Hepatocyte (in vitro differentiated cells): ENCODE data around the gene CDC7.

ENCODE experiments used
- EZH2 ChIP-seq: fragments of 200-600 bp; sonication (generic); IDR thresholded peaks from 2 replicates; pipeline ENCODE4 v1.6.1; 2016; ENCODE audit warnings: antibody characterized with exemption, mild to moderate bottlenecking, borderline replicate concordance
- EZH2phosphoT487 ChIP-seq: fragments of 200-600 bp; sonication (generic); IDR thresholded peaks from one replicate; pipeline ENCODE4 v1.6.1; 2018; ENCODE audit warnings: antibody characterized with exemption, mild to moderate bottlenecking, low read depth, moderate library complexity; ENCODE audit not compliant: unreplicated experiment, severe bottlenecking
- TF ChIP-seq, protein P1 (sequence below): fragments of 200-600 bp; sonication (generic); IDR thresholded peaks from 2 replicates; pipeline ENCODE4 v1.5.1; 2016; ENCODE audit warnings: antibody characterized with exemption, mild to moderate bottlenecking; ENCODE audit not compliant: poor library complexity

GRCh38 chr1:91529856-91530255 is 29.2 kb downstream of the CDC7 start:
- TF ChIP-seq EZH2 (no peak), EZH2phosphoT487 (no peak)
- TF ChIP-seq, protein P1, sequence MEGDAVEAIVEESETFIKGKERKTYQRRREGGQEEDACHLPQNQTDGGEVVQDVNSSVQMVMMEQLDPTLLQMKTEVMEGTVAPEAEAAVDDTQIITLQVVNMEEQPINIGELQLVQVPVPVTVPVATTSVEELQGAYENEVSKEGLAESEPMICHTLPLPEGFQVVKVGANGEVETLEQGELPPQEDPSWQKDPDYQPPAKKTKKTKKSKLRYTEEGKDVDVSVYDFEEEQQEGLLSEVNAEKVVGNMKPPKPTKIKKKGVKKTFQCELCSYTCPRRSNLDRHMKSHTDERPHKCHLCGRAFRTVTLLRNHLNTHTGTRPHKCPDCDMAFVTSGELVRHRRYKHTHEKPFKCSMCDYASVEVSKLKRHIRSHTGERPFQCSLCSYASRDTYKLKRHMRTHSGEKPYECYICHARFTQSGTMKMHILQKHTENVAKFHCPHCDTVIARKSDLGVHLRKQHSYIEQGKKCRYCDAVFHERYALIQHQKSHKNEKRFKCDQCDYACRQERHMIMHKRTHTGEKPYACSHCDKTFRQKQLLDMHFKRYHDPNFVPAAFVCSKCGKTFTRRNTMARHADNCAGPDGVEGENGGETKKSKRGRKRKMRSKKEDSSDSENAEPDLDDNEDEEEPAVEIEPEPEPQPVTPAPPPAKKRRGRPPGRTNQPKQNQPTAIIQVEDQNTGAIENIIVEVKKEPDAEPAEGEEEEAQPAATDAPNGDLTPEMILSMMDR = peak; percentile 30
